ENCODE data around the gene SLC35G3. TPM values are rescaled to one million over a fixed set of nuclear protein-coding genes. Genes with fewer than 3 reads are reported as not detected.

Gene SLC35G3
- polyA plus RNA-seq, 3 donors = not detected

- H3K27me3 ChIP-seq (ENCODE audit: control insufficient read depth in 2 of 2, insufficient read depth in 2 of 2, low read length in 2 of 2) = peaks cover 0 to 6% of the 10 kb centered on the region in 2 donors
- Mint-ChIP-seq H3K27me3 (ENCODE audit: low read depth in 3 of 3) (peaks cover 9 to 19% (median 12%) of the 10 kb centered on the region in 3 donors), H3K9me3 (peaks cover 3 to 12% (median 9%) of the 10 kb centered on the region in 7 donors), H3K36me3 (no peaks in the 10 kb centered on the region), H3K4me1 (peaks cover 6% of the 10 kb centered on the region), H3K27ac (no peak overlapping the region), H3K4me3 (no peak overlapping the region)
- WGBS (ENCODE audit: insufficient coverage) = no CpG with 5 or more reads among the region's 1 CpG
- H4K20me1 ChIP-seq (ENCODE audit: insufficient read depth, low read length) = no peaks in the 10 kb centered on the region
- no peaks in the 10 kb centered on the region for H3K79me2 ChIP-seq (ENCODE audit: insufficient read depth, low read length)
- H3K9me3 ChIP-seq (replicated peaks in 1 of 2; ENCODE audit: control insufficient read depth in 1 of 2, insufficient read depth in 1 of 2, low read length in 2 of 2) = peaks cover 8 to 10% of the 10 kb centered on the region in 2 donors
- H3K36me3 ChIP-seq (replicated peaks in 1 of 2; ENCODE audit: control insufficient read depth in 1 of 2, insufficient read depth in 2 of 2, low read length in 2 of 2) = no peaks in the 10 kb centered on the region
- H3K4me3 ChIP-seq (replicated peaks in 1 of 3; ENCODE audit: low read depth in 2 of 3, low read length in 3 of 3) = no peak overlapping the region
- intact Hi-C loops (cut with micrococcal nuclease) = no loop called here
- H3K9ac ChIP-seq (ENCODE audit: insufficient read depth, low read length, poor library complexity, severe bottlenecking) = no peak overlapping the region
- no peak overlapping the region for H3K4me2 ChIP-seq (replicated peaks; ENCODE audit: extremely low read depth, low read length, poor library complexity, severe bottlenecking)
- DNase-seq = no peak
- H2AFZ ChIP-seq (ENCODE audit: insufficient read depth, low read depth, low read length, poor library complexity, severe bottlenecking) = no peak overlapping the region
- no peak overlapping the region for H3K27ac ChIP-seq (ENCODE audit: low read depth in 1 of 2, low read length in 2 of 2)
- H3K4me1 ChIP-seq (ENCODE audit: control insufficient read depth in 1 of 2, insufficient read depth in 2 of 2, low read length in 2 of 2) = peaks cover 5 to 8% of the 10 kb centered on the region in 2 donors
- no peak for TF ChIP-seq CTCF (IDR thresholded peaks at IDR 0.05)
These were observed 30.2 kb upstream of the SLC35G3 start for GRCh38 chr17:35224436-35224835.

GRCh38 chr17:35222452-35222851 is 28.3 kb upstream of the SLC35G3 start:
- WGBS (ENCODE audit: insufficient coverage) = 83% methylated on average over 1 of the region's 2 CpGs
- peaks cover 7 to 17% (median 9%) of the 10 kb centered on the region in 3 donors for H3K27me3 Mint-ChIP-seq (ENCODE audit: low read depth in 3 of 3)
- Histone ChIP-seq H4K20me1 (ENCODE audit: insufficient read depth, low read length) (no peaks in the 10 kb centered on the region), H3K27ac (ENCODE audit: low read depth in 1 of 2, low read length in 2 of 2) (no peak overlapping the region), H3K9me3 (replicated peaks in 1 of 2; ENCODE audit: control insufficient read depth in 1 of 2, insufficient read depth in 1 of 2, low read length in 2 of 2) (peaks cover 8 to 10% of the 10 kb centered on the region in 2 donors), H2AFZ (ENCODE audit: insufficient read depth, low read depth, low read length, poor library complexity, severe bottlenecking) (no peak overlapping the region), H3K4me1 (ENCODE audit: control insufficient read depth in 1 of 2, insufficient read depth in 2 of 2, low read length in 2 of 2) (peaks cover 15 to 24% of the 10 kb centered on the region in 2 donors), H3K27me3 (ENCODE audit: control insufficient read depth in 2 of 2, insufficient read depth in 2 of 2, low read length in 2 of 2) (peaks cover 0 to 6% of the 10 kb centered on the region in 2 donors), H3K4me2 (replicated peaks; ENCODE audit: extremely low read depth, low read length, poor library complexity, severe bottlenecking) (no peak overlapping the region), H3K79me2 (ENCODE audit: insufficient read depth, low read length) (no peaks in the 10 kb centered on the region), H3K9ac (ENCODE audit: insufficient read depth, low read length, poor library complexity, severe bottlenecking) (no peak overlapping the region), H3K4me3 (replicated peaks in 1 of 3; ENCODE audit: low read depth in 2 of 3, low read length in 3 of 3) (no peak overlapping the region), H3K36me3 (replicated peaks in 1 of 2; ENCODE audit: control insufficient read depth in 1 of 2, insufficient read depth in 2 of 2, low read length in 2 of 2) (no peaks in the 10 kb centered on the region)
- H3K36me3 Mint-ChIP-seq = no peaks in the 10 kb centered on the region
- H3K4me1 Mint-ChIP-seq = peaks cover 20% of the 10 kb centered on the region
- peaks cover 3 to 12% (median 9%) of the 10 kb centered on the region in 7 donors for H3K9me3 Mint-ChIP-seq
- DNase-seq = no peak
- H3K4me3 Mint-ChIP-seq = no peak overlapping the region
- no peak for TF ChIP-seq CTCF (IDR thresholded peaks at IDR 0.05)
- H3K27ac Mint-ChIP-seq = no peak overlapping the region
- intact Hi-C loops (cut with micrococcal nuclease) = no loop called here
